Suprapubic skin (tissue), 4 donors: ENCODE measurements around the gene PLSCR5.

Source experiments
- EP300 ChIP-seq: sonication (generic); formaldehyde crosslinking; IDR thresholded peaks from one replicate; pipeline ENCODE4 v1.6.1; 2017; ENCODE audit warnings: antibody characterized with exemption
- POLR2A ChIP-seq, 2 donors: fragments of 450-650 bp; IDR thresholded peaks; one replicate each; pipeline ENCODE4 v1.6.1; 2017; ENCODE audit warnings: antibody characterized with exemption in 2 of 2, mild to moderate bottlenecking in 2 of 2, moderate library complexity in 2 of 2
- POLR2AphosphoS5 ChIP-seq, 3 donors: sonication (generic); formaldehyde crosslinking; IDR thresholded peaks; one replicate each; pipeline ENCODE4 v1.6.1; 2017; ENCODE audit warnings: antibody characterized with exemption in 3 of 3
- TF ChIP-seq, protein P1 (sequence below), 2 donors: fragments of 200-600 bp in 1 of 2; fragments of 450-650 bp in 1 of 2; sonication (generic) in 1 of 2; IDR thresholded peaks; one replicate each; pipeline ENCODE4 v1.5.1; 2016 to 2019; ENCODE audit warnings: antibody characterized with exemption in 2 of 2, mild to moderate bottlenecking in 1 of 2, moderate library complexity in 1 of 2

DNA sequence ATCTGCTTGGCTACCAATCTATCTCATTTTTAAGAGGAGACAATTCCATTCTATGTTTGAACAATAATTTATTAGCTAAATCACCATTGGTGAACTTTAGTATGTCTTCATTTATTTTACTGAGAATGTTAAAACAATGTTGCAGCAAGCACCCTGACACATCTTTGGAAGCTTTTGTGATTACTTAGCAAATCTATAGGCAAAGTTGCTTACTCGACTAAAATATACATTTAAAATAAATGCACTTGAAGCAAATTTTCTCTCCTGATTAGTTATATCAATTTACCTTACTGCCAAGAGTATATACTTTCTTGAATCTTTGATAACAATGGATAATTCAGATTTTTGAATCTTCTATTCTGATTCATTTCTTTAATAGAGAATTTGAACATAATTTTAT lies 31.0 kb downstream of the PLSCR5 start:
- TF ChIP-seq POLR2AphosphoS5 (IDR thresholded peaks at IDR 0.05) (no peak), POLR2A (IDR thresholded peaks at IDR 0.05) (no peak), EP300 (no peak)
- TF ChIP-seq, protein P1, sequence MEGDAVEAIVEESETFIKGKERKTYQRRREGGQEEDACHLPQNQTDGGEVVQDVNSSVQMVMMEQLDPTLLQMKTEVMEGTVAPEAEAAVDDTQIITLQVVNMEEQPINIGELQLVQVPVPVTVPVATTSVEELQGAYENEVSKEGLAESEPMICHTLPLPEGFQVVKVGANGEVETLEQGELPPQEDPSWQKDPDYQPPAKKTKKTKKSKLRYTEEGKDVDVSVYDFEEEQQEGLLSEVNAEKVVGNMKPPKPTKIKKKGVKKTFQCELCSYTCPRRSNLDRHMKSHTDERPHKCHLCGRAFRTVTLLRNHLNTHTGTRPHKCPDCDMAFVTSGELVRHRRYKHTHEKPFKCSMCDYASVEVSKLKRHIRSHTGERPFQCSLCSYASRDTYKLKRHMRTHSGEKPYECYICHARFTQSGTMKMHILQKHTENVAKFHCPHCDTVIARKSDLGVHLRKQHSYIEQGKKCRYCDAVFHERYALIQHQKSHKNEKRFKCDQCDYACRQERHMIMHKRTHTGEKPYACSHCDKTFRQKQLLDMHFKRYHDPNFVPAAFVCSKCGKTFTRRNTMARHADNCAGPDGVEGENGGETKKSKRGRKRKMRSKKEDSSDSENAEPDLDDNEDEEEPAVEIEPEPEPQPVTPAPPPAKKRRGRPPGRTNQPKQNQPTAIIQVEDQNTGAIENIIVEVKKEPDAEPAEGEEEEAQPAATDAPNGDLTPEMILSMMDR (IDR thresholded peaks at IDR 0.05): no peak
